ENCODE measurements around the gene HOXB7. TPM values are rescaled to one million over a fixed set of nuclear protein-coding genes. Genes with fewer than 3 reads are reported as not detected.

HOXB7 gene
- total RNA-seq, 3 donors from 2014 or later: 10.9 to 29.1 (median 22.4) TPM

- intact Hi-C loops (cut with DNase I, micrococcal nuclease): no loop called here
- no peak for TF ChIP-seq CTCF (IDR thresholded peaks at IDR 0.05)
- no peak for ATAC-seq
- no peak for DNase-seq
- no peaks in the 10 kb centered on the region for H3K36me3 ChIP-seq (ENCODE audit: low read depth)
- H3K4me1 ChIP-seq (ENCODE audit: low read depth): peaks cover 51% of the 10 kb centered on the region
- no peak overlapping the region for H3K4me3 ChIP-seq
- H3K9me3 ChIP-seq: no peaks in the 10 kb centered on the region
Measured at GRCh38 chr17:48564188-48565021, 46.4 kb downstream of the HOXB7 start.

- no peaks in the 10 kb centered on the region for H3K9me3 ChIP-seq
- no peak overlapping the region for H3K4me3 ChIP-seq
- DNase-seq (peak in 1 of 3 donors; percentile 16), ATAC-seq (no peak)
- no peak for TF ChIP-seq CTCF (IDR thresholded peaks at IDR 0.05)
- intact Hi-C loops (cut with DNase I, micrococcal nuclease): no loop called here
- no peaks in the 10 kb centered on the region for H3K36me3 ChIP-seq (ENCODE audit: low read depth)
- peaks cover 51% of the 10 kb centered on the region for H3K4me1 ChIP-seq (ENCODE audit: low read depth)
Measured at GRCh38 chr17:48563867-48564187, 47.0 kb downstream of the HOXB7 start.

- no peaks in the 10 kb centered on the region for H3K9me3 ChIP-seq
- H3K4me3 ChIP-seq: no peak overlapping the region
- TF ChIP-seq CTCF (IDR thresholded peaks at IDR 0.05): no peak
- intact Hi-C loops (cut with DNase I, micrococcal nuclease): no loop called here
- H3K36me3 ChIP-seq (ENCODE audit: low read depth): no peaks in the 10 kb centered on the region
- ATAC-seq: no peak
- H3K4me1 ChIP-seq (ENCODE audit: low read depth): peaks cover 50% of the 10 kb centered on the region
- DNase-seq: peak in 1 of 3 donors; percentile 23
Measured at GRCh38 chr17:48563385-48563838, 47.4 kb downstream of the HOXB7 start.

GRCh38 chr17:48562934-48563333 is 47.9 kb downstream of the HOXB7 start:
- DNase-seq (peak in 1 of 3 donors; percentile 21), ATAC-seq (no peak)
- intact Hi-C loops (cut with DNase I, micrococcal nuclease): no loop called here
- Histone ChIP-seq H3K4me1 (ENCODE audit: low read depth) (peaks cover 46% of the 10 kb centered on the region), H3K9me3 (no peaks in the 10 kb centered on the region), H3K4me3 (no peak overlapping the region), H3K36me3 (ENCODE audit: low read depth) (no peaks in the 10 kb centered on the region)
- TF ChIP-seq CTCF (IDR thresholded peaks at IDR 0.05): no peak

GRCh38 chr17:48561884-48562810 is 48.7 kb downstream of the HOXB7 start:
- no peak for ATAC-seq
- intact Hi-C loops (cut with DNase I, micrococcal nuclease): no loop called here
- no peaks in the 10 kb centered on the region for H3K9me3 ChIP-seq
- peak in 1 of 3 donors; percentile 33 for DNase-seq
- no peaks in the 10 kb centered on the region for H3K36me3 ChIP-seq (ENCODE audit: low read depth)
- H3K4me1 ChIP-seq (ENCODE audit: low read depth): peaks cover 44% of the 10 kb centered on the region
- no peak for TF ChIP-seq CTCF (IDR thresholded peaks at IDR 0.05)
- H3K4me3 ChIP-seq: no peak overlapping the region
